ENCODE results near the gene OCLN.

OCLN gene

DNA sequence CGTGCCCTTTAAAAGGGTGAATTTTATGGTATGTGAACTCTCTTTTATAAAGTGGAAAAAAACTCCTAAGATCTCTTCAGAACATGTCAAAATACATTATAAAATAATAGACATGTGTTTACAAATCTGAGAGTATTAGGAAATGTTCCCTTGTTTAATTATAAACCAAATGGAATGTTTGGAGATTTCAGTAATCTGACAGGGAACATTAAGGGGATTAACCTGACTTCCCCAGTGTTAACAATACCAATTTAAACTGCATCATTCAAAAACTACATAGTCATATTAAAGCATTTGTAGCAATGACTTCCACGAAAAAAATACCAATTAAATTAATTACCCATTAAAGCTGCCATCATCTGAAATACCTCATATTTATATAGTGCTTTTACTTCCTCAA is 1.6 kb upstream of the OCLN start:
- H4K8ac ChIP-seq (ENCODE audit: low read length) = no peak overlapping the region
- H2BK120ac ChIP-seq (ENCODE audit: low read depth, low read length) = no peak overlapping the region
- no peak overlapping the region for H2AFZ ChIP-seq (ENCODE audit: low read depth, low read length)
- H3K4me1 ChIP-seq (ENCODE audit: control insufficient read depth, insufficient read depth, low read depth, low read length) = peaks cover 18% of the 10 kb centered on the region
- H2BK5ac ChIP-seq (ENCODE audit: low read depth, low read length, poor library complexity, severe bottlenecking) = no peak overlapping the region
- H3K18ac ChIP-seq (ENCODE audit: low read depth in 1 of 2, low read length in 2 of 2) = no peak overlapping the region
- no peak overlapping the region for H3K23ac ChIP-seq (ENCODE audit: low read length in 2 of 2)
- peaks cover 2% of the 10 kb centered on the region for H3K79me1 ChIP-seq (replicated peaks; ENCODE audit: low read length, poor library complexity, severe bottlenecking)
- no peak overlapping the region for H2BK15ac ChIP-seq (ENCODE audit: low read depth, poor library complexity, severe bottlenecking)
- WGBS = no CpG with 5 or more reads among the region's 2 CpGs
- no peak overlapping the region for H3K27ac ChIP-seq (ENCODE audit: low read length, poor library complexity, severe bottlenecking)
- DNase-seq = no peak
- H3K4me3 ChIP-seq (ENCODE audit: insufficient read depth in 1 of 2, low read depth in 1 of 2, low read length in 2 of 2) = no peak overlapping the region
- H3K9ac ChIP-seq (ENCODE audit: low read length) = no peak overlapping the region
- H3K36me3 ChIP-seq (ENCODE audit: control insufficient read depth in 1 of 2, insufficient read depth in 2 of 2, low read depth in 1 of 2, low read length in 2 of 2) = no peaks in the 10 kb centered on the region
- H3K9me3 ChIP-seq (ENCODE audit: control insufficient read depth, low read length) = no peaks in the 10 kb centered on the region
- H3K14ac ChIP-seq (ENCODE audit: low read length in 2 of 2) = no peak overlapping the region
- no peak overlapping the region for H4K91ac ChIP-seq (ENCODE audit: low read length)
- no peak overlapping the region for H2AK5ac ChIP-seq (ENCODE audit: low read length, severe bottlenecking)
- H2BK12ac ChIP-seq (ENCODE audit: low read length in 2 of 2) = no peak overlapping the region
- H3K4ac ChIP-seq (ENCODE audit: low read depth in 1 of 2, low read length in 2 of 2) = no peak overlapping the region
- H3K27me3 ChIP-seq (ENCODE audit: control insufficient read depth in 1 of 2, insufficient read depth in 1 of 2, low read length in 2 of 2) = peaks cover 0 to 69% of the 10 kb centered on the region in 2 experiments
- H3K4me2 ChIP-seq (ENCODE audit: low read length, poor library complexity, severe bottlenecking) = no peak overlapping the region

DNA sequence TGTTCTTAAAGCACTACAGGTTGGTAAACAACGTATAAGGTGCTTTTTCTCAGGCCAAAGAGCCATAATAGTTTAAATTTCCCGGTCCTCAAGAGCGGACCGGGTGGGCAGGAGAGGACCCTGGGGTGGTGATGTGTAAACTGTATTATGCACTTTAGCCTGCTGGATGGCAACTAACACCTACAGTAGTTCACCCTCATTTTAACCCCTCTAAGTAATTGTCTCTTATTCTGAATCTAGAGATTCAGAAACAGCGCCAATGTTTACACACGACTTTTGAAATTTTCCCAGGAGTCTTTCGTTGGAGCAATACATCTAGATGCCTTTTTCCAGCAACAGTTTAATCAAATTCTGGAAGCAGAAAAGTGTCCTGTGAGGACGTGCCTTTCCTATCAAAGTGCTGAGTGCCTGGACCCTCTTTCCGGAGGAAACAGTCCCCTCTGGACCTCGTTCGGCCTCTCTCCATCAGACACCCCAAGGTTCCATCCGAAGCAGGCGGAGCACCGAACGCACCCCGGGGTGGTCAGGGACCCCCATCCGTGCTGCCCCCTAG is 676 bp upstream of the OCLN start:
- Histone ChIP-seq H3K9ac (ENCODE audit: low read length) (peak overlapping the region; percentile 61), H3K23ac (ENCODE audit: low read length in 2 of 2) (no peak overlapping the region), H2AK5ac (ENCODE audit: low read length, severe bottlenecking) (no peak overlapping the region), H3K4me1 (ENCODE audit: control insufficient read depth, insufficient read depth, low read depth, low read length) (peaks cover 18% of the 10 kb centered on the region), H3K9me3 (ENCODE audit: control insufficient read depth, low read length) (no peaks in the 10 kb centered on the region), H2BK5ac (ENCODE audit: low read depth, low read length, poor library complexity, severe bottlenecking) (no peak overlapping the region), H3K4me2 (ENCODE audit: low read length, poor library complexity, severe bottlenecking) (peak overlapping the region; percentile 97), H3K27ac (ENCODE audit: low read length, poor library complexity, severe bottlenecking) (no peak overlapping the region), H4K91ac (ENCODE audit: low read length) (no peak overlapping the region), H2BK12ac (ENCODE audit: low read length in 2 of 2) (no peak overlapping the region), H4K8ac (ENCODE audit: low read length) (no peak overlapping the region), H3K4ac (ENCODE audit: low read depth in 1 of 2, low read length in 2 of 2) (no peak overlapping the region), H2AFZ (ENCODE audit: low read depth, low read length) (no peak overlapping the region), H3K14ac (ENCODE audit: low read length in 2 of 2) (no peak overlapping the region), H2BK120ac (ENCODE audit: low read depth, low read length) (no peak overlapping the region), H3K18ac (ENCODE audit: low read depth in 1 of 2, low read length in 2 of 2) (no peak overlapping the region), H3K79me1 (replicated peaks; ENCODE audit: low read length, poor library complexity, severe bottlenecking) (peaks cover 2% of the 10 kb centered on the region), H3K36me3 (ENCODE audit: control insufficient read depth in 1 of 2, insufficient read depth in 2 of 2, low read depth in 1 of 2, low read length in 2 of 2) (no peaks in the 10 kb centered on the region), H3K4me3 (ENCODE audit: insufficient read depth in 1 of 2, low read depth in 1 of 2, low read length in 2 of 2) (peak overlapping the region; percentile 82 to 86), H2BK15ac (ENCODE audit: low read depth, poor library complexity, severe bottlenecking) (no peak overlapping the region), H3K27me3 (ENCODE audit: control insufficient read depth in 1 of 2, insufficient read depth in 1 of 2, low read length in 2 of 2) (peaks cover 0 to 64% of the 10 kb centered on the region in 2 experiments)
- WGBS = 9% methylated on average over 14 of the region's 17 CpGs
- no peak for DNase-seq

DNA sequence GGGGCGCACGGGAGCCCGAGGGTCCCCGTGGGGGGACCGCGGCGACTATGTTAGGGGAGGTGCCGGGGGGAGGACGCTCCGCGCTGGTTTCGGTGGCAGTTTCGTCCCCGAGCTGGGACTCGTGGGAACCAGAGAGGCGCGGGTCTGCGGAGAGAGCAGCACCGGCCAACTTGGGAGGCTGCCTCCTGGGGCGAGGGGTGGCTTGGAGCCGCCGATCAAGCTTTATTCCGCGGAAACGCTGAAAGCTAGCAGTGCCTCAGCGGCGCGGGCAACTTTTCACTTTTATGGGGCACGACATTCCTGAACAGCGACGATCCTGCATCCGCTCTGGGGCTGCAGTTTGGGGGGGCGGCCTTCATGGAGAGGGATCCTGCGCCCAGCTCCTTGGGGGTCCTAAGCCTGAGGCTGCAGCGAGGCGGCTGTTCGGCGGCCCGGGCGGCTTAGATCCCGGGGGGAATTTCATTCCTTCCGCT is 369 bp downstream of the OCLN start:
- Histone ChIP-seq H3K9me3 (ENCODE audit: control insufficient read depth, low read length) (no peaks in the 10 kb centered on the region), H2AFZ (ENCODE audit: low read depth, low read length) (peak overlapping the region; percentile 29), H3K4me2 (ENCODE audit: low read length, poor library complexity, severe bottlenecking) (peak overlapping the region; percentile 97), H2BK120ac (ENCODE audit: low read depth, low read length) (no peak overlapping the region), H3K23ac (ENCODE audit: low read length in 2 of 2) (peak overlapping the region in 1 of 2 experiments; percentile 85), H3K18ac (ENCODE audit: low read depth in 1 of 2, low read length in 2 of 2) (peak overlapping the region in 1 of 2 experiments; percentile 64), H3K27ac (ENCODE audit: low read length, poor library complexity, severe bottlenecking) (no peak overlapping the region), H3K9ac (ENCODE audit: low read length) (peak overlapping the region; percentile 61), H2AK5ac (ENCODE audit: low read length, severe bottlenecking) (no peak overlapping the region), H4K91ac (ENCODE audit: low read length) (no peak overlapping the region), H3K4me1 (ENCODE audit: control insufficient read depth, insufficient read depth, low read depth, low read length) (peaks cover 18% of the 10 kb centered on the region), H3K79me1 (replicated peaks; ENCODE audit: low read length, poor library complexity, severe bottlenecking) (peaks cover 2% of the 10 kb centered on the region), H4K8ac (ENCODE audit: low read length) (no peak overlapping the region), H3K4ac (ENCODE audit: low read depth in 1 of 2, low read length in 2 of 2) (peak overlapping the region in 1 of 2 experiments; percentile 68), H3K36me3 (ENCODE audit: control insufficient read depth in 1 of 2, insufficient read depth in 2 of 2, low read depth in 1 of 2, low read length in 2 of 2) (no peaks in the 10 kb centered on the region), H3K27me3 (ENCODE audit: control insufficient read depth in 1 of 2, insufficient read depth in 1 of 2, low read length in 2 of 2) (peaks cover 0 to 61% of the 10 kb centered on the region in 2 experiments), H3K4me3 (ENCODE audit: insufficient read depth in 1 of 2, low read depth in 1 of 2, low read length in 2 of 2) (peak overlapping the region; percentile 82 to 86), H2BK5ac (ENCODE audit: low read depth, low read length, poor library complexity, severe bottlenecking) (peak overlapping the region; percentile 48), H3K14ac (ENCODE audit: low read length in 2 of 2) (no peak overlapping the region), H2BK12ac (ENCODE audit: low read length in 2 of 2) (no peak overlapping the region), H2BK15ac (ENCODE audit: low read depth, poor library complexity, severe bottlenecking) (peak overlapping the region; percentile 48)
- DNase-seq = peak; percentile 28
- WGBS = under 1% methylated on average over 35 of the region's 42 CpGs

DNA sequence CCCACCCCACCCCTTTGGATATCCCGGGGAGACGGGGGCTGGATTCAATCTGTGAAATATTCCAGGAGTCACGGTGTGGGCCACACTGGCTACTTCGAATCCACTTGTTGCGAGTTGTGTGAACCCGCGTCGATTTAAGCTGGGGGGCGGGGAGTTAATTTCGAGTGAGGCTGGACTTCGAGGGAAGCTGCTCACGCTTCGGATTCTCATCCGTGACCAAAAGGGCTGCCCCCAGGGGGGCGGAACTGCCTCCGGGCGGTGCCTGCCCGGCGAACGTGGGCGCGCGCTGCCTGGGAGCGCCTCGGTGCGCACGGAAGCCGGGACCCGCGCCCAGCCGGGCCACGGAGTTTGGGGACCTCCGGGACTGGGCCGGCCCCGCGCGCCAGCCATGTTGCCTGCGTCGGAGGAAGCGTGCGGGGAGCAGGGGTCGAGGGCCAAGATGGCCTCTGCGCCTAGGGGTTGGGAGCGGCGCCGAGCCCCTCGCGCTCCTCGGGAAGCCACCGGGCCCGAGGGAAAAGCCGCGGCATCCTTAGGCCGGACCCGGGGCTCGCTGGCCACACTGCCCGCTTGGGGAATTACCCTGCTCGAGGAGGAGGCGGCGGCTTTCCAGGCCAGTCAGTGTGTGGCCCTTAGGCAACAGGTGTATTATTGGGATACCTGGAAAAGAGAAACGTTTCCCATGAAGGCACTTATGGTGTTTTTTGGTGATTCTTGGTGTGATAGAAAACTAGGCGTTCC is 975 bp downstream of the OCLN start:
- H3K4me2 ChIP-seq (ENCODE audit: low read length, poor library complexity, severe bottlenecking) = peak overlapping the region; percentile 97
- H3K18ac ChIP-seq (ENCODE audit: low read depth in 1 of 2, low read length in 2 of 2) = peak overlapping the region in 1 of 2 experiments; percentile 44
- H2BK120ac ChIP-seq (ENCODE audit: low read depth, low read length) = peak overlapping the region; percentile 44
- peaks cover 0 to 61% of the 10 kb centered on the region in 2 experiments for H3K27me3 ChIP-seq (ENCODE audit: control insufficient read depth in 1 of 2, insufficient read depth in 1 of 2, low read length in 2 of 2)
- peak overlapping the region; percentile 74 for H2AFZ ChIP-seq (ENCODE audit: low read depth, low read length)
- no peak overlapping the region for H3K27ac ChIP-seq (ENCODE audit: low read length, poor library complexity, severe bottlenecking)
- DNase-seq = peak; percentile 33
- H3K4me1 ChIP-seq (ENCODE audit: control insufficient read depth, insufficient read depth, low read depth, low read length) = peaks cover 18% of the 10 kb centered on the region
- WGBS = 1% methylated on average over 55 of the region's 62 CpGs
- H3K79me1 ChIP-seq (replicated peaks; ENCODE audit: low read length, poor library complexity, severe bottlenecking) = peaks cover 2% of the 10 kb centered on the region
- H3K14ac ChIP-seq (ENCODE audit: low read length in 2 of 2) = peak overlapping the region in 1 of 2 experiments; percentile 20
- H3K23ac ChIP-seq (ENCODE audit: low read length in 2 of 2) = no peak overlapping the region
- H3K9ac ChIP-seq (ENCODE audit: low read length) = peak overlapping the region; percentile 61
- no peak overlapping the region for H4K91ac ChIP-seq (ENCODE audit: low read length)
- no peaks in the 10 kb centered on the region for H3K36me3 ChIP-seq (ENCODE audit: control insufficient read depth in 1 of 2, insufficient read depth in 2 of 2, low read depth in 1 of 2, low read length in 2 of 2)
- peak overlapping the region in 1 of 2 experiments; percentile 11 for H2BK12ac ChIP-seq (ENCODE audit: low read length in 2 of 2)
- H3K4ac ChIP-seq (ENCODE audit: low read depth in 1 of 2, low read length in 2 of 2) = peak overlapping the region in 1 of 2 experiments; percentile 16
- peak overlapping the region; percentile 65 for H2BK15ac ChIP-seq (ENCODE audit: low read depth, poor library complexity, severe bottlenecking)
- H2AK5ac ChIP-seq (ENCODE audit: low read length, severe bottlenecking) = no peak overlapping the region
- peak overlapping the region; percentile 82 to 86 for H3K4me3 ChIP-seq (ENCODE audit: insufficient read depth in 1 of 2, low read depth in 1 of 2, low read length in 2 of 2)
- no peaks in the 10 kb centered on the region for H3K9me3 ChIP-seq (ENCODE audit: control insufficient read depth, low read length)
- H4K8ac ChIP-seq (ENCODE audit: low read length) = peak overlapping the region; percentile 55
- H2BK5ac ChIP-seq (ENCODE audit: low read depth, low read length, poor library complexity, severe bottlenecking) = no peak overlapping the region
